OCI-LY1 (cell line): ENCODE results near the gene PPP1R9A.

Experiments used
- H2AFZ ChIP-seq: fragments of 200-600 bp; sonication (generic), shearing (Covaris generic); 2 replicates; pipeline ENCODE4 v1.6.0; 2014; ENCODE audit warnings: antibody characterized with exemption, mild to moderate bottlenecking, low read length
- H3F3A ChIP-seq: fragments of 200-600 bp; sonication (generic), shearing (Covaris generic); 2 replicates; pipeline ENCODE4 v1.6.0; 2014; ENCODE audit warnings: mild to moderate bottlenecking, antibody characterized with exemption, low read length, moderate library complexity; ENCODE audit not compliant: insufficient read depth
- H3K27ac ChIP-seq: fragments of 200-600 bp; sonication (generic); 2 replicates; pipeline ENCODE4 v1.5.1; 2014; ENCODE audit warnings: low read length, mixed run types, mild to moderate bottlenecking, low read depth; ENCODE audit not compliant: poor library complexity, severe bottlenecking
- H3K27me3 ChIP-seq: fragments of 200-600 bp; sonication (generic); 2 replicates; pipeline ENCODE4 v1.6.0; 2014; ENCODE audit warnings: antibody characterized with exemption, mild to moderate bottlenecking, low read length, moderate library complexity; ENCODE audit not compliant: insufficient read depth
- H3K36me3 ChIP-seq: fragments of 200-600 bp; sonication (generic); 2 replicates; pipeline ENCODE4 v1.6.1; 2014; ENCODE audit warnings: mild to moderate bottlenecking, antibody characterized with exemption, low read length, moderate library complexity, mixed read lengths; ENCODE audit not compliant: insufficient read depth
- H3K4me1 ChIP-seq: fragments of 200-600 bp; sonication (generic); 2 replicates; pipeline ENCODE4 v1.5.1; 2014; ENCODE audit warnings: mild to moderate bottlenecking, low read length, moderate library complexity; ENCODE audit not compliant: insufficient read depth, severe bottlenecking
- H3K4me2 ChIP-seq: fragments of 200-600 bp; sonication (generic), shearing (Covaris generic); 2 replicates; pipeline ENCODE4 v1.6.1; 2014; ENCODE audit warnings: low read length
- H3K4me3 ChIP-seq: fragments of 200-600 bp; sonication (generic); 2 replicates; pipeline ENCODE4 v1.5.1; 2014; ENCODE audit warnings: low read length, low read depth, mild to moderate bottlenecking, mixed read lengths; ENCODE audit not compliant: poor library complexity, severe bottlenecking
- H3K79me2 ChIP-seq: fragments of 200-600 bp; shearing (Covaris generic); 2 replicates; pipeline ENCODE4 v1.6.1; 2016; ENCODE audit warnings: mixed run types, low read length, mixed read lengths; ENCODE audit not compliant: insufficient read depth
- H3K9ac ChIP-seq: fragments of 200-600 bp; sonication (generic), shearing (Covaris generic); 2 replicates; pipeline ENCODE4 v1.6.1; 2014; ENCODE audit warnings: mild to moderate bottlenecking, low read length, mixed read lengths
- H3K9me2 ChIP-seq: fragments of 200-600 bp; sonication (generic), shearing (Covaris generic); 2 replicates; pipeline ENCODE4 v1.6.1; 2014; ENCODE audit warnings: low read depth, mild to moderate bottlenecking, low read length, mixed read lengths
- H3K9me3 ChIP-seq: fragments of 200-600 bp; shearing (Covaris generic); 2 replicates; pipeline ENCODE4 v1.6.1; 2014; ENCODE audit warnings: low read length, mixed read lengths
- H4K20me1 ChIP-seq: fragments of 200-600 bp; sonication (generic), shearing (Covaris generic); 2 replicates; pipeline ENCODE4 v1.6.0; 2016; ENCODE audit warnings: mild to moderate bottlenecking, low read length; ENCODE audit not compliant: insufficient read depth
- CTCF ChIP-seq: fragments of 200-600 bp; sonication (generic), shearing (Covaris generic); IDR thresholded peaks from 2 replicates; pipeline ENCODE4 v1.5.1; 2017; ENCODE audit warnings: mild to moderate bottlenecking, antibody characterized with exemption, low read length, moderate library complexity, mixed read lengths
- EZH2 ChIP-seq: fragments of 200-600 bp; sonication (generic), shearing (Covaris generic); IDR thresholded peaks from 2 replicates; pipeline ENCODE4 v1.8.0; 2017; ENCODE audit warnings: borderline replicate concordance, mixed run types, mild to moderate bottlenecking, antibody characterized with exemption, low read length, moderate library complexity, mixed read lengths

Gene PPP1R9A

GRCh38 chr7:95317546-95317945 lies 410.2 kb downstream of the PPP1R9A start:
- no peak overlapping the region for H3K4me2 ChIP-seq
- H3F3A ChIP-seq = no peaks in the 10 kb centered on the region

GRCh38 chr7:95317966-95318365 lies 410.6 kb downstream of the PPP1R9A start:
- Histone ChIP-seq H3K79me2 (no peaks in the 10 kb centered on the region), H3K9ac (no peak overlapping the region), H3K36me3 (no peaks in the 10 kb centered on the region), H3F3A (no peaks in the 10 kb centered on the region), H3K4me2 (no peak overlapping the region), H2AFZ (no peak overlapping the region), H3K27me3 (no peaks in the 10 kb centered on the region), H3K4me1 (no peaks in the 10 kb centered on the region), H3K9me3 (no peaks in the 10 kb centered on the region), H4K20me1 (no peaks in the 10 kb centered on the region), H3K9me2 (no peaks in the 10 kb centered on the region), H3K27ac (no peak overlapping the region), H3K4me3 (no peak overlapping the region)
- TF ChIP-seq CTCF (no peak), EZH2 (no peak)

More at GRCh38 chr7:95317546-95317945, 410.2 kb downstream of the PPP1R9A start:
- Histone ChIP-seq H2AFZ (no peak overlapping the region), H3K9ac (no peak overlapping the region), H3K4me1 (no peaks in the 10 kb centered on the region), H3K4me3 (no peak overlapping the region), H3K79me2 (no peaks in the 10 kb centered on the region), H3K27ac (no peak overlapping the region), H3K9me2 (no peaks in the 10 kb centered on the region), H3K27me3 (no peaks in the 10 kb centered on the region), H3K36me3 (no peaks in the 10 kb centered on the region), H3K9me3 (no peaks in the 10 kb centered on the region), H4K20me1 (no peaks in the 10 kb centered on the region)
- TF ChIP-seq CTCF = no peak
- TF ChIP-seq EZH2 = no peak

- no peaks in the 10 kb centered on the region for H3K36me3 ChIP-seq
- H3K9me3 ChIP-seq = no peaks in the 10 kb centered on the region
- no peak overlapping the region for H2AFZ ChIP-seq
- H3K27me3 ChIP-seq = no peaks in the 10 kb centered on the region
- TF ChIP-seq CTCF = no peak
- TF ChIP-seq EZH2 = no peak
- H3K9me2 ChIP-seq = no peaks in the 10 kb centered on the region
- no peak overlapping the region for H3K9ac ChIP-seq
- no peaks in the 10 kb centered on the region for H3F3A ChIP-seq
- no peak overlapping the region for H3K4me2 ChIP-seq
- no peaks in the 10 kb centered on the region for H4K20me1 ChIP-seq
- no peaks in the 10 kb centered on the region for H3K4me1 ChIP-seq
- H3K79me2 ChIP-seq = no peaks in the 10 kb centered on the region
- no peak overlapping the region for H3K27ac ChIP-seq
- no peak overlapping the region for H3K4me3 ChIP-seq
Measured at GRCh38 chr7:95318501-95319100, 411.2 kb downstream of the PPP1R9A start.
